ENCODE results near the gene APOBEC3G. TPM values are rescaled to one million over a fixed set of nuclear protein-coding genes. Genes with fewer than 3 reads are reported as not detected.

APOBEC3G gene
- total RNA-seq, 1 experiment from 2014 or later: 9.5 TPM

GRCh38 chr22:39081016-39081415 is 3.9 kb downstream of the APOBEC3G start:
- Histone ChIP-seq H4K20me1 (ENCODE audit: insufficient read depth) (no peaks in the 10 kb centered on the region), H2AFZ (no peak overlapping the region), H3K4me1 (replicated peaks; ENCODE audit: insufficient read depth) (peaks cover 13% of the 10 kb centered on the region), H3F3A (ENCODE audit: insufficient read depth, low read depth) (no peaks in the 10 kb centered on the region), H3K27me3 (ENCODE audit: insufficient read depth, low read depth) (no peaks in the 10 kb centered on the region), H3K79me2 (ENCODE audit: low read depth) (no peaks in the 10 kb centered on the region), H3K4me2 (no peak overlapping the region), H3K27ac (no peak overlapping the region), H3K9me3 (ENCODE audit: insufficient read depth, low read depth) (no peaks in the 10 kb centered on the region), H3K4me3 (no peak overlapping the region), H3K36me3 (ENCODE audit: low read depth) (no peaks in the 10 kb centered on the region), H3K9me2 (ENCODE audit: insufficient read depth) (no peaks in the 10 kb centered on the region)
- no TSS peak for BruUV-seq (replicated peaks)
- intact Hi-C loops (cut with micrococcal nuclease; ENCODE audit: unreplicated experiment): no loop called here
- TF ChIP-seq CTCF (conservative IDR thresholded peaks at IDR 0.05): no peak
- TF ChIP-seq EZH2 (IDR thresholded peaks at IDR 0.05; ENCODE audit: low read depth): no peak
- ChIA-PET POLR2A (ENCODE audit: unreplicated experiment) (interaction anchor here (0.7 kb wide), 1 partner anchor 32 kb away, joined by 3 read pairs; no protein-coding TSS in a partner anchor), CTCF (interaction anchor here (0.6 kb wide), 1 partner anchor 86 kb away, joined by 4 read pairs; no protein-coding TSS in a partner anchor)
- no peak for DNase-seq

GRCh38 chr22:39081598-39081997 is 4.5 kb downstream of the APOBEC3G start:
- POLR2A ChIA-PET (ENCODE audit: unreplicated experiment): interaction anchor here (0.7 kb wide), 1 partner anchor 32 kb away, joined by 3 read pairs; no protein-coding TSS in a partner anchor
- H3F3A ChIP-seq (ENCODE audit: insufficient read depth, low read depth): no peaks in the 10 kb centered on the region
- intact Hi-C loops (cut with micrococcal nuclease; ENCODE audit: unreplicated experiment): no loop called here
- no peak overlapping the region for H3K4me3 ChIP-seq
- no peaks in the 10 kb centered on the region for H3K36me3 ChIP-seq (ENCODE audit: low read depth)
- H3K27me3 ChIP-seq (ENCODE audit: insufficient read depth, low read depth): no peaks in the 10 kb centered on the region
- CTCF ChIA-PET: no interaction called here
- H3K4me1 ChIP-seq (replicated peaks; ENCODE audit: insufficient read depth): peaks cover 13% of the 10 kb centered on the region
- no peak for DNase-seq
- H3K9me3 ChIP-seq (ENCODE audit: insufficient read depth, low read depth): no peaks in the 10 kb centered on the region
- TF ChIP-seq EZH2 (IDR thresholded peaks at IDR 0.05; ENCODE audit: low read depth) (no peak), CTCF (conservative IDR thresholded peaks at IDR 0.05) (no peak)
- H2AFZ ChIP-seq: no peak overlapping the region
- H3K9me2 ChIP-seq (ENCODE audit: insufficient read depth): no peaks in the 10 kb centered on the region
- no peak overlapping the region for H3K27ac ChIP-seq
- no TSS peak for BruUV-seq (replicated peaks)
- H4K20me1 ChIP-seq (ENCODE audit: insufficient read depth): no peaks in the 10 kb centered on the region
- no peaks in the 10 kb centered on the region for H3K79me2 ChIP-seq (ENCODE audit: low read depth)
- H3K4me2 ChIP-seq: no peak overlapping the region

- CTCF ChIA-PET: no interaction called here
- no TSS peak for BruUV-seq (replicated peaks)
- intact Hi-C loops (cut with micrococcal nuclease; ENCODE audit: unreplicated experiment): no loop called here
These were observed 6.4 kb downstream of the APOBEC3G start for GRCh38 chr22:39083212-39084165.

More at GRCh38 chr22:39083212-39084165, 6.4 kb downstream of the APOBEC3G start:
- Histone ChIP-seq H3K27ac (no peak overlapping the region), H3K4me2 (peak overlapping the region; percentile 17), H3K9me3 (ENCODE audit: insufficient read depth, low read depth) (no peaks in the 10 kb centered on the region), H3F3A (ENCODE audit: insufficient read depth, low read depth) (peaks cover 6% of the 10 kb centered on the region; the same call in 1 of the 2 replicates), H3K36me3 (ENCODE audit: low read depth) (no peaks in the 10 kb centered on the region), H2AFZ (no peak overlapping the region), H3K4me3 (no peak overlapping the region), H3K4me1 (replicated peaks; ENCODE audit: insufficient read depth) (peaks cover 27% of the 10 kb centered on the region), H3K79me2 (ENCODE audit: low read depth) (no peaks in the 10 kb centered on the region), H3K27me3 (ENCODE audit: insufficient read depth, low read depth) (no peaks in the 10 kb centered on the region), H3K9me2 (ENCODE audit: insufficient read depth) (no peaks in the 10 kb centered on the region), H4K20me1 (ENCODE audit: insufficient read depth) (no peaks in the 10 kb centered on the region)
- no peak for DNase-seq
- TF ChIP-seq EZH2 (IDR thresholded peaks at IDR 0.05; ENCODE audit: low read depth): no peak
- TF ChIP-seq CTCF (conservative IDR thresholded peaks at IDR 0.05): no peak
- POLR2A ChIA-PET (ENCODE audit: unreplicated experiment): no interaction called here
